GM12892 (cell line): ENCODE results near the gene NR2C1.

ENCODE experiments used
- DNase-seq: peaks from one replicate; pipeline ENCODE4 v3.0.0; 2011; ENCODE audit not compliant: insufficient read length
- FAIRE-seq: peaks from 2 replicates; lab custom pipeline; 2011; peaks lifted over from hg19 to GRCh38; lab: Jason Lieb, UNC
- POLR2A ChIP-seq: IDR thresholded peaks from 2 replicates; pipeline ENCODE4 v1.6.1; 2011; ENCODE audit warnings: low read depth, low read length, control low read depth
- POLR2AphosphoS5 ChIP-seq: IDR thresholded peaks from 2 replicates; pipeline ENCODE4 v1.6.1; 2011; ENCODE audit warnings: low read depth, low read length, control low read depth
- TAF1 ChIP-seq: IDR thresholded peaks from 2 replicates; pipeline ENCODE4 v1.6.1; 2011; ENCODE audit warnings: low read depth, mild to moderate bottlenecking, control low read depth, low read length, borderline replicate concordance

The NR2C1 gene

DNA sequence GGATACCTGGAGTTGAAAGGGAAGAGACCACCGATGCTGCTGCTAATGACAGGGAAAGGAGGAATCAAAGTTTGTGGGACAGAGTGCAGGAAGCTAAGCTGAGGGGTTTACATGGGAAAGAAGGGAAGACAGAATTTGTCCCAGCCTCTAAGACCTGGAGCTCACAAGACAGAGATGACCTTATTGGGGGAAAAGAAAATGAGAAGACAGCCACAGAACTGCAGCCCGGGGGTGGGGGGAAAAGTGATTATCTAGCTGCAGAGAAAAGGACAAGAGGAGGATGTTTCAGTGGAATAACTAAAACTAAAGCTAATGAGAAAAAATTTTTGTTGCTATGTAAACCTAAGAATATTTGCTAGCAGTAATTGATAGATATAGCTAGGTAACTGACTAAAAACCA lies 100.6 kb downstream of the NR2C1 start:
- TF ChIP-seq POLR2AphosphoS5 (no peak), TAF1 (no peak), POLR2A (no peak)
- FAIRE-seq (no peak), DNase-seq (no peak)

DNA sequence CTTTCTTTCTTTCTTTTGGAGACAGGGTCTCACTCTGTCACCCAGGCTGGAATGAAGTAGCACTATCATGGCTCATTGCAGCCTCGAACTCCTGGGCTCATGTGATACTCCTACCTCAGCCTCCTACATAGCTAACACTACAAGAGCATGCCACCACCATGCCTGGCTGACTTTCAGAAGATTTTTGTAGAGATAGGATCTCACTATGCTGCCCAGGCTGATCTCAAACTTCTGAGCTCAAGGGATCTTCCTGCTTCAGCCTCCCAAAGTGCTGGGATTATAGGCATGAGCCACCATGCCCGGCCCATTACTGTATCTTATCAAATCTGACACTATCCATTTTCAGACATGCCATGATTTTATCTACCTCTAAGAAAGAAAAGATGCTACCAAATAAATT lies 101.5 kb downstream of the NR2C1 start:
- no peak for FAIRE-seq
- DNase-seq: no peak
- TF ChIP-seq POLR2AphosphoS5 (no peak), POLR2A (no peak), TAF1 (no peak)

DNA sequence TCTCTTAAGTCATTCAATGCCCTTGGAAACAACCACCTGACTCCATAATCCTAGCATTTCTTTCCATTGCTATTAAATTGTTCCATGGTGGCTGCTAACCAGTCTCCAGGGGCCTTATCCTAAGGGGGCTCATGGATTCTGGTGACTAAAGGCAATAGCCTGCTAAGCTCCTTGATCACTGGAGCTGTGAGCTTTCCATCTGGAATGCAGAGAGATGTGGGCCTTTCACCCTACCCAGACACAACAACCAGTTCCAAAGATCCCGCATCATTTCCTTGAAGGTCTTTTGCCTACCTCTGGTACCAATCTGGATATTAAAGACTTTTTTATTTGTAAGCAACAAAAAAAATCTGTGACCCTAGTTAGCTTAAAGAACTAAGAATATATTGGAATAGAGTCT lies 102.9 kb downstream of the NR2C1 start:
- TF ChIP-seq TAF1: no peak
- TF ChIP-seq POLR2A: no peak
- TF ChIP-seq POLR2AphosphoS5: no peak
- no peak for DNase-seq
- FAIRE-seq: no peak
